ENCODE measurements around the gene SDHA. TPM values are rescaled to one million over a fixed set of nuclear protein-coding genes. Genes with fewer than 3 reads are reported as not detected.

SDHA gene
- total and polyA plus RNA-seq, 2 of the 8 experiments (the other 6 are each of a cell fraction or from before 2014, with no cell fraction given): 59.7 to 87.3 TPM

- no peak overlapping the region for H2BK15ac ChIP-seq (ENCODE audit: low read length)
- H3K4ac ChIP-seq (replicated peaks; ENCODE audit: insufficient read length, low read depth, low read length): no peak overlapping the region
- H3K18ac ChIP-seq (ENCODE audit: extremely low read depth, low read length): no peak overlapping the region
- TF ChIP-seq RBBP5 (IDR thresholded peaks at IDR 0.05; ENCODE audit: borderline replicate concordance, low read depth, low read length) (no peak), CREB1 (IDR thresholded peaks at IDR 0.05) (no peak), ASH2L (IDR thresholded peaks at IDR 0.05; ENCODE audit: low read length) (no peak)
- H3K23ac ChIP-seq (ENCODE audit: insufficient read length): no peak overlapping the region
- H3K4me3 ChIP-seq (ENCODE audit: extremely low read depth in 1 of 4, insufficient read depth in 2 of 4, low read depth in 3 of 4, low read length in 4 of 4): no peak overlapping the region
- no peak overlapping the region for H2BK120ac ChIP-seq (replicated peaks; ENCODE audit: low read depth, low read length)
- no peaks in the 10 kb centered on the region for H3K23me2 ChIP-seq (ENCODE audit: low read depth, low read length)
- no peak overlapping the region for H3K56ac ChIP-seq (replicated peaks; ENCODE audit: insufficient read length, low read depth, low read length)
- H3K4me2 ChIP-seq (ENCODE audit: insufficient read depth in 1 of 2, low read depth in 2 of 2, low read length in 2 of 2): no peak overlapping the region
- H3K79me1 ChIP-seq (ENCODE audit: low read depth, low read length): peaks cover 3% of the 10 kb centered on the region; the same call in 1 of the 2 replicates
- no peak overlapping the region for H3K27ac ChIP-seq (ENCODE audit: low read depth, low read length)
- FAIRE-seq: no peak
- H4K8ac ChIP-seq (ENCODE audit: extremely low read depth, insufficient read depth, low read length): no peak overlapping the region
- no peaks in the 10 kb centered on the region for H3K79me2 ChIP-seq (ENCODE audit: control insufficient read depth in 1 of 2, insufficient read depth in 2 of 2, low read length in 2 of 2)
- no peak for DNase-seq (ENCODE audit: low read depth in 1 of 2, low spot score in 2 of 2)
- no peak overlapping the region for H2BK20ac ChIP-seq (ENCODE audit: low read length)
- H3K9ac ChIP-seq (replicated peaks in 1 of 4; ENCODE audit: extremely low read depth in 1 of 4, low read depth in 3 of 4, low read length in 3 of 4): no peak overlapping the region
- H4K20me1 ChIP-seq (replicated peaks in 1 of 2; ENCODE audit: control insufficient read depth in 1 of 2, insufficient read depth in 2 of 2, low read length in 2 of 2): peaks cover 0 to 3% of the 10 kb centered on the region in 2 experiments
- no peaks in the 10 kb centered on the region for H3K27me3 ChIP-seq (replicated peaks in 1 of 4; ENCODE audit: control insufficient read depth in 3 of 4, extremely low read depth in 1 of 4, insufficient read depth in 3 of 4, low read length in 3 of 4)
- H3K36me3 ChIP-seq (ENCODE audit: control insufficient read depth in 2 of 4, insufficient read depth in 4 of 4, low read length in 3 of 4): peaks cover 3 to 52% (median 27%) of the 10 kb centered on the region in 4 experiments; a peak in 7 of 8 replicates
- no peak overlapping the region for H4K5ac ChIP-seq (ENCODE audit: insufficient read length, low read depth, low read length)
- ChIA-PET POLR2A (ENCODE audit: partially characterized antibody) (interaction anchor here (1.3 kb wide), 1 partner anchor 16 kb away, joined by 3 read pairs; the partner anchor contains the start of genes CCDC127 and SDHA), CTCF (ENCODE audit: partially characterized antibody) (interaction anchor here (0.6 to 0.9 kb wide), 2 partner anchors 43 to 213 kb away, joined by 3 to 4 read pairs; partner anchors contain the start of gene LRRC14B)
- H3K14ac ChIP-seq (ENCODE audit: insufficient read length): no peak overlapping the region
- no peak overlapping the region for H2BK5ac ChIP-seq (ENCODE audit: low read depth, low read length)
- no peak overlapping the region for H2AK5ac ChIP-seq (ENCODE audit: low read depth, low read length)
- H3K4me1 ChIP-seq (replicated peaks in 1 of 4; ENCODE audit: control insufficient read depth in 3 of 4, insufficient read depth in 4 of 4, low read length in 3 of 4): peaks cover 0 to 2% (median 0%) of the 10 kb centered on the region in 4 experiments; a peak in 1 of 7 replicates
- H2BK12ac ChIP-seq (ENCODE audit: low read depth, low read length): no peak overlapping the region
- no peak overlapping the region for H4K91ac ChIP-seq (replicated peaks; ENCODE audit: insufficient read length, low read length)
- H3K9me3 ChIP-seq (ENCODE audit: insufficient read depth in 2 of 2, low read depth in 1 of 2, low read length in 1 of 2): no peaks in the 10 kb centered on the region
- H2AFZ ChIP-seq (ENCODE audit: low read length): no peak overlapping the region
- 90% methylated on average over 8 of the region's 8 CpGs; no CpG with 5 or more reads in 1 of the 2 experiments for WGBS, 2 experiments (ENCODE audit: extremely low coverage in 1 of 2, insufficient coverage in 1 of 2, insufficient read length in 1 of 2, insufficient replicate concordance in 2 of 2, low coverage in 1 of 2, low lambda C conversion rate in 2 of 2, missing lambda C conversion rate in 1 of 2)
These were observed 16.3 kb downstream of the SDHA start for GRCh38 chr5:234450-234849.
